Mucosa of rectum (tissue), 2 donors: ENCODE measurements around the gene GJB1.
"Not testable (repeated sequence)": the region's sequence is repeated elsewhere in the genome, so short reads cannot be mapped to it uniquely, and the experiment has no call there.

Source experiments
- H3K27ac ChIP-seq, 2 donors: one replicate each; pipeline ENCODE4 v1.7.0; 2013; ENCODE audit warnings: inconsistent platforms in 2 of 2, low read depth in 2 of 2, low read length in 2 of 2
- H3K27me3 ChIP-seq, 2 donors: one replicate each; pipeline ENCODE4 v1.7.0; 2013; ENCODE audit warnings: low read length in 2 of 2; ENCODE audit not compliant: control insufficient read depth in 2 of 2, insufficient read depth in 2 of 2
- H3K36me3 ChIP-seq, 2 donors: one replicate each; pipeline ENCODE4 v1.7.0; 2013; ENCODE audit warnings: low read length in 2 of 2; ENCODE audit not compliant: control insufficient read depth in 2 of 2, insufficient read depth in 2 of 2
- H3K4me1 ChIP-seq, 2 donors: one replicate each; pipeline ENCODE4 v1.7.0; 2013; ENCODE audit warnings: low read length in 2 of 2, mild to moderate bottlenecking in 1 of 2; ENCODE audit not compliant: control insufficient read depth in 2 of 2, insufficient read depth in 2 of 2
- H3K4me3 ChIP-seq, 2 donors: one replicate each; pipeline ENCODE4 v1.7.0; 2013; ENCODE audit warnings: low read length in 2 of 2
- H3K9ac ChIP-seq, 2 donors: one replicate each; pipeline ENCODE4 v1.7.0; 2013; ENCODE audit warnings: low read length in 2 of 2, low read depth in 1 of 2, mild to moderate bottlenecking in 1 of 2
- H3K9me3 ChIP-seq, 2 donors: one replicate each; pipeline ENCODE4 v1.7.0; 2013; ENCODE audit warnings: low read length in 2 of 2; ENCODE audit not compliant: control insufficient read depth in 2 of 2
- donor health status: healthy.
- donor health status: Normal muscosa, but diverticular disease.

The GJB1 gene

DNA sequence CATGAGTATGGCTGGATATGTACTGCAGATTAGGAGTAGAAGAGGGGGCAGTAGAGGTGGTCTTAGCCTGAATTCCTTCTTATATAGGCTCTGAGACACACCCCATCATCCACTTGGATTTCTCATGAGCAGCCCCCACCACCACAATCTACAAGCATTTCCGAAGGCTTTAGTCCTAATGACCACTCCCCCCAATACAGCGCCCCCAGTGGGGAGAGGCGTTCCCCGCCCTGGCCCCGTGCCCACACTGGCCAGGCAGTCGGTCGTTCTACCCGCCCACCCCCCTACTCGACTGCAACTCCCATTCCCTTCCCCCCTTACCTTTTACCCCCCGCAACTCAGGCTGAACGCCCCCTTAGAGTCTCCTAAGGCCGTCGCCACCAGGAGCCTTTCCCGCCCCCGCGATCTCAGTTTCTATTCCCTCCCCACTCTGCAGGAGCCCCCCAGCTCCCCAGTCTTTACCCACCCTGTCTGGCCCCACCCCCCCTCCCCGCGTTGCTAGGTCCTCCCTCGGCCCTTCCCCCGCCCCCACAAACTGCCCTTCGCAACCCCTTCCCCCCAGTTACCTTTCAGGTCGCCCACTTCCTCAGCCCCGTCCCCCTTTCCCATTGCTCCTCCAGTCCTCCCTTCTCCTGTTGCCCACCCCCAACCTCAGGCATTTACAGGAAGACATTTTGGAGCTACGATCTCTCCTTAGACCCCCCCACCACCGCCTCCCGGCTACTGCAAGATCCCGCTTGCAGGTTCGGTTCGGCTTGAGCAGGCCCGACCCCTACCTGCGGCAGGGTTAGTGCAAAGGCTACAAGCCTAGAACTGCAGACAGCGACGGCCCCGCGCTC, 30.4 kb downstream of the GJB1 start:
- Histone ChIP-seq H3K9me3 (no peaks in the 10 kb centered on the region), H3K4me1 (peaks cover 5% of the 10 kb centered on the region in 2 donors), H3K4me3 (peak overlapping the region; percentile 70 to 80), H3K9ac (peak overlapping the region; percentile 65 to 69), H3K36me3 (peaks cover 0 to 8% of the 10 kb centered on the region in 2 donors), H3K27me3 (no peaks in the 10 kb centered on the region), H3K27ac (peak overlapping the region in 1 of 2 donors; percentile 79)

DNA sequence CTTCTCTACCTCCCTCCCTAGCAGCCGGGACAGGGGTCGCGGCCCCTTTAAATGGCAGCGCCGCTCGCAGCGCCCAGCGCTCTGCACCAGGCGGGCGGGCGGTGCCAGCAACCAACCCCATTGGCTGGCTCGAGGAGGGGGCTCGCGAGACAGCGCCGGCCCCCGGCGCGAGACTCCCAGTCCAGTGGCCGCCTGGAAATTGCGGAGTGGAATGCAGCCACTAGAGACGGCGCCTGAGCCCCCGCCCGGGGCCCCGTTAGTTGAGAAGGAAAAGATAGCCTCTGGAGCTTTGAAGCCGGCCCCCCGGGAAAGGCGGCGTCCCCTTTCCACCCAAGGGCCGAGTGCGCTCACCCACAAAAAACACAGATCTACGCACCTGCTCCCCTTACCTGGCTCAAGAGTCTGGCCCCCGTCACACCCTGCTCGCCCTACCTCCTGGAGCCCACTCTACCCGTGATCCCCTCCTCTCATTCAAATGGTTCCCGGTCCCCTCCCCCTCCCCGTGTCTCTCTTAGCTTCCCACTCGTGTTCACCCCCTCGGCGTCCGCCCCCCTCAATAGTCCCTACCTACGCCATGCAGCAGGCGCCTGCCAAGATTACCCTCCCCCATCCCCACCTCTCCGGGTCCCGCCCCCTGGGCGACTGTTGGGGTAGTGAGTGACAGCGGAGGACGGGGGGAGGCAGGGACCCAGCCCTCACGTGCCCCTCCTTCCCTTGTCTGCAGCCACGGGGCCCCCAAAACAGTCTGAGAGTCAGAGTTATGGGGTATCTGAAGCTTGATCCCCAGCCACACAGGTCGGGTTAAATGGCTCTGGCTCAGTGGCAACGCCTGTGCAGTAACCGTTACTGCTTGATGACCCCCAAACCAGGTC, 31.3 kb downstream of the GJB1 start, which contains the start of gene ZMYM3:
Gene ZMYM3 (minus strand): TSS at position 49 of the 872 bp plus-strand sequence. CDS start 885 bp downstream, outside the sequence.
- H3K27me3 ChIP-seq, result no peaks in the 10 kb centered on the region
- H3K27ac ChIP-seq, result peak within 1 kb of the TSS; percentile 60 to 79
- H3K9ac ChIP-seq, result peak within 1 kb of the TSS; percentile 65 to 69
- peaks cover 0 to 3% of the 10 kb centered on the region in 2 donors for H3K36me3 ChIP-seq
- no peaks in the 10 kb centered on the region for H3K9me3 ChIP-seq
- H3K4me1 ChIP-seq, result peaks cover 5% of the 10 kb centered on the region in 2 donors
- peak within 1 kb of the TSS; percentile 70 to 80 for H3K4me3 ChIP-seq

DNA sequence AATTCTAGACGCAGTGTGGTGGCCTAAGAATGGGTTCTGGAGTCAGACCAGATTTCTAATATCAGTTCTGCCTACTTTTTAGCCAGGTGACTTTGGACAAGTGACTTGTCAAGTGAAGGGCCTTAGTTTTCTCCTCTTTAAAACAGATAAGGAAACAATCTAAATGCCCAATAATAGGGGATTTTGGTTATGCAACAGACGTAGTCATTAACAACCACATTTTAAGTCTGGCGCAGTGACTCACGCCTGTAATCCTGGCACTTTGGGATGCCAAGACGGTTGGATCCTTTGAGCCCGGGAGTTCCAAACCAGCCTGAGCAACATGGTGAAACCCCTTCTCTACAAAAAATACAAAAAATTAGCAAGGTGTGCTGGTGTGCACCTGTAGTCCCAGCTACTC, 33.0 kb downstream of the GJB1 start:
- Histone ChIP-seq H3K4me1 (peaks cover 5% of the 10 kb centered on the region in 2 donors), H3K9ac (no peak overlapping the region), H3K36me3 (no peaks in the 10 kb centered on the region), H3K4me3 (no peak overlapping the region), H3K9me3 (no peaks in the 10 kb centered on the region), H3K27me3 (no peaks in the 10 kb centered on the region), H3K27ac (no peak overlapping the region)

DNA sequence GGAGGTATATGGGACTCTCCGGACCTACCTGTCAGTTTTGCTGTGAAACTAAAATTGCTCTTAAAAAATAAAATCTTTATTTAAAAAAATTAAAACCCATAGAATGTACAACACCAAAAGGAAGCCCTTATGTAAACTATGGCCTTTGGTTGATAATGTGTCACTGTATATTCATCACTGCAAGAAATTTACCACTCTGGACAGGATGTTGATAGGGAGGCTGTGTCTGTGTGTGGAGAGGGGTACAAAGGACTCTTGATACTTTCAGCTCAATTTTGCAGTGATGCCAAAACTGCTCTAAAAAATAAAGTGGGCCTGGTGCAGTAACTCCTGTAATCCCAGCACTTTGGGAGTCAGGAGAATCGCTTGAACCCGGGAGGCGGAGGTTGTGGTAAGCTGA, 33.8 kb downstream of the GJB1 start:
- Histone ChIP-seq H3K4me3 (no peak overlapping the region), H3K9ac (no peak overlapping the region)

DNA sequence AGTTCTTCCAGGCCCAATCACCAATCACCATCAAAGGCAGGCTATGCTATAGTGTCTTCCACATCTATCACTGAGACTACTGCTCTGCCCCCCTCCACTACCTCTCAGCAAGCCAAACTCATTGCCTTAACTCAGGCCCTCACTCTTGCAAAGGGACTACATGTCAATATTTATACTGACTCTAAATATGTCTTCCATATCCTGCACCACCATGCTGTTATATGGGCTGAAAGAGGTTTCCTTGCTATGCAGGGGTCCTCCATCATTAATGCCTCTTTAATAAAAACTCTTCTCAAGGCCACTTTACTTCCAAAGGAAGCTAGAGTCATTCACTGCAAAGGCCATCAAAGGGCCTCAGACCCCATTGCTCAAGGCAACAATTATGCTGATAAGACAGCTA, 45.6 kb downstream of the GJB1 start:
- not testable (repeated sequence) for H3K27me3 ChIP-seq, H3K9me3 ChIP-seq, H3K36me3 ChIP-seq, H3K4me3 ChIP-seq, H3K9ac ChIP-seq, H3K27ac ChIP-seq, H3K4me1 ChIP-seq

More for the DNA sequence above, 33.8 kb downstream of the GJB1 start:
- Histone ChIP-seq H3K27me3 (no peaks in the 10 kb centered on the region), H3K9me3 (no peaks in the 10 kb centered on the region), H3K36me3 (no peaks in the 10 kb centered on the region), H3K4me1 (peaks cover 5% of the 10 kb centered on the region in 2 donors), H3K27ac (no peak overlapping the region)

DNA sequence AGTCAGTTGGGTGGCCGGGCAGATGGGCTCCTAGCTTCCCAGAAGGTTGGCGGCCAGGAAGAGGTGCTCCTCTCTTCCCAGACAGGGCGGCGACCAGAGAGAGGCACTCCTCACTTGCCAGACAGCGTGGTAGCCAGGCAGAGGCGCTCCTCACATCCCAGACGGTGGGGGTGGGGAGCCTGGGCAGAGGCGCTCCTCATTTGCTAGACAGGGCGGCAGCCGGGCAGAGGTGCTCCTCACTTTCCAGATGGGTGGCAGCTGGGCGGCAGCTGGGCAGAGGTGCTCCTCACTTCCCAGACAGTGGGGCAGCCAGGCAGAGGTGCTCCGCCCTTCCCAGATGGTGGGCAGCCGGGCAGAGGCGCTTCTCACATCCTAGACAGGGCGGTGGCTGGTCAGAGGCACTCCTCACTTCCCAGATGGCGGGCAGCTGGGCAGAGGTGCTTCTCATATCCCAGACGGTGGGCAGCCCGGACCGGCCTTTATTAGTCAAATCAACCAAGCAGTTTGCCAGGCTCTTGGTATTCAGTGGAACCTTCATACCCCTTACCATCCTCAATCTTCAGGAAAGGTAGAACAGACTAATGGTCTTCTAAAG, 46.9 kb downstream of the GJB1 start:
- no peaks in the 10 kb centered on the region for H3K36me3 ChIP-seq
- no peak overlapping the region for H3K27ac ChIP-seq
- no peaks in the 10 kb centered on the region for H3K27me3 ChIP-seq
- H3K9me3 ChIP-seq, result no peaks in the 10 kb centered on the region
- H3K9ac ChIP-seq, result no peak overlapping the region
- no peaks in the 10 kb centered on the region for H3K4me1 ChIP-seq
- H3K4me3 ChIP-seq, result no peak overlapping the region

DNA sequence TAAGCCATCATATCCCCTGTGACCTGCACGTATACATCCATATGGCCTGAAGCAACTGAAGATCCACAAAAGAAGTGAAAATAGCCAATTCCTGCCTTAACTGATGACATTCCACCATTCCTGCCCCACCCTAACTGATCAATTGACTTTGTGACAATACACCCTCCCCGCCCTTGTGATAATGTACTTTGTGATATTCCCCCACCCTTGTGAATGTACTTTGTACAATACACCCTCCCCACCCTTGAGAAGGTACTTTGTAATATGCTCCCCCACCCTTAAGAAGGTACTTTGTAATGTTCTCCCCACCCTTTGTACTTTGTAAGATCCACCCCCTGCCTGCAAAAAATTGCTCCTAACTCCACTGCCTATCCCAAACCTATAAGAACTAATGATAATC, 49.3 kb downstream of the GJB1 start:
- H3K9me3 ChIP-seq, H3K4me1 ChIP-seq, H3K4me3 ChIP-seq, H3K9ac ChIP-seq, H3K27me3 ChIP-seq, H3K36me3 ChIP-seq, H3K27ac ChIP-seq: not testable (repeated sequence)
